Mesothelial cell of epicardium (in vitro differentiated cells): Measurements from ENCODE around the gene GIMAP5. TPM values are rescaled to one million over a fixed set of nuclear protein-coding genes. Genes with fewer than 3 reads are reported as not detected.

Source experiments
- total RNA-seq: library from RNA; stranded (reverse); gene quantifications from 3 replicates; pipeline ENCODE4 v1.2.1, GENCODE V29; 2021

The GIMAP5 gene
- total RNA-seq, 1 donor from 2014 or later: not detected

Other genes starting within 250 kb of the GIMAP5 start
- not detected in 3 replicates for gene GIMAP7, start 222.5 kb upstream of the GIMAP5 start, total RNA-seq
- not detected in 3 replicates for gene GIMAP4, start 170.0 kb upstream of the GIMAP5 start, total RNA-seq
- not detected in 3 replicates for gene GIMAP6, start 105.0 kb upstream of the GIMAP5 start, total RNA-seq
- not detected in 3 replicates for gene GIMAP2, start 51.7 kb upstream of the GIMAP5 start, total RNA-seq
- not detected in 3 replicates for gene GIMAP1, start 20.8 kb upstream of the GIMAP5 start, total RNA-seq
- gene TMEM176B, start 62.9 kb downstream of the GIMAP5 start, total RNA-seq: 1.9 to 2.8 TPM (median 2.3 TPM) in 3 replicates
- gene TMEM176A, start 63.4 kb downstream of the GIMAP5 start, total RNA-seq: 2.5 to 3.6 TPM (median 3.1 TPM) in 3 replicates
- not detected in 3 replicates for gene AOC1, start 115.1 kb downstream of the GIMAP5 start, total RNA-seq
- gene KCNH2, start 240.9 kb downstream of the GIMAP5 start, total RNA-seq: 11.2 to 12.3 TPM (median 11.7 TPM) in 3 replicates